ENCODE results near the gene DCAF5. TPM values are rescaled to one million over a fixed set of nuclear protein-coding genes. Genes with fewer than 3 reads are reported as not detected.

Gene DCAF5
- total and polyA plus RNA-seq, 2 of the 13 experiments (the other 11 are each of a cell fraction or from before 2014, with no cell fraction given): 13.4 to 31.6 TPM

- TF ChIP-seq PATZ1 (CRISPR knock-in tag; IDR thresholded peaks at IDR 0.05) (no peak), THAP7 (CRISPR knock-in tag; IDR thresholded peaks at IDR 0.05) (no peak), ZNF124 (CRISPR knock-in tag; IDR thresholded peaks at IDR 0.05) (no peak)
These were observed 116.0 kb downstream of the DCAF5 start (continued) for GRCh38 chr14:69036757-69037506.

- ChIA-PET CTCF (ENCODE audit: low intra/inter-chr PET ratio, low total read pairs) (no interaction called here), POLR2A (no interaction called here)
- Histone ChIP-seq H3K27me3 (ENCODE audit: control insufficient read depth in 1 of 2, insufficient read depth in 2 of 2, low read length in 2 of 2) (peaks cover 0 to 20% of the 10 kb centered on the region in 2 experiments; a peak in 4 of 5 replicates), H3K79me2 (ENCODE audit: insufficient read depth, low read length) (no peaks in the 10 kb centered on the region), H3K4me2 (ENCODE audit: low read depth, low read length) (no peak overlapping the region), H3K27ac (ENCODE audit: extremely low read length, insufficient read depth, low read length) (no peak overlapping the region), H2AFZ (ENCODE audit: low read length) (no peak overlapping the region), H3K9ac (ENCODE audit: insufficient read depth, low read depth, low read length) (no peak overlapping the region), H3K9me3 (ENCODE audit: low read length) (no peaks in the 10 kb centered on the region), H3K4me3 (replicated peaks in 1 of 3; ENCODE audit: insufficient read depth in 1 of 3, low read depth in 2 of 3, low read length in 3 of 3) (no peak overlapping the region), H3K4me1 (ENCODE audit: insufficient read depth, low read length) (0 out of 2 replicates have a peak, but pooled peaks cover 12% of the 10 kb centered on the region), H3K36me3 (replicated peaks in 1 of 2; ENCODE audit: control insufficient read depth in 1 of 2, insufficient read depth in 2 of 2, low read length in 2 of 2) (no peaks in the 10 kb centered on the region), H4K20me1 (ENCODE audit: insufficient read depth, low read length) (no peaks in the 10 kb centered on the region)
- WGBS (ENCODE audit: low lambda C conversion rate): 47% methylated on average over 7 of the region's 7 CpGs
- no peak for TF ChIP-seq HBP1 (CRISPR knock-in tag; IDR thresholded peaks at IDR 0.05; ENCODE audit: low read depth)
- no peak for TF ChIP-seq ZNF576 (CRISPR knock-in tag; IDR thresholded peaks at IDR 0.05)
- TF ChIP-seq MTF1 (CRISPR knock-in tag; IDR thresholded peaks at IDR 0.05): no peak
- TF ChIP-seq JUNB (CRISPR knock-in tag; IDR thresholded peaks at IDR 0.05; ENCODE audit: borderline replicate concordance): no peak
- TF ChIP-seq ETS1 (CRISPR knock-in tag; IDR thresholded peaks at IDR 0.05): no peak
- TF ChIP-seq MLLT10 (CRISPR knock-in tag; IDR thresholded peaks at IDR 0.05): no peak
- in situ Hi-C loops (cut with HindIII; ENCODE audit: extremely low pct_ligation_motif_present, low pct_unique_long_range_greater_than_20kb) (no loop called here), intact Hi-C loops (cut with micrococcal nuclease; ENCODE audit: unreplicated experiment) (no loop called here)
- BruUV-seq (replicated peaks): no TSS peak
- DNase-seq (ENCODE audit: low spot score) (no peak), FAIRE-seq (no peak), ATAC-seq (no peak)
These were observed 118.2 kb downstream of the DCAF5 start for GRCh38 chr14:69034612-69035262.

Measured in HepG2 (cell line).